CD4-positive, CD25-positive, alpha-beta regulatory T cell (primary cell): Measurements from ENCODE around the gene SLC25A15. TPM values are rescaled to one million over a fixed set of nuclear protein-coding genes. Genes with fewer than 3 reads are reported as not detected.
A peak's percentile ranks its signal among the peaks of the same experiment; 100 is the strongest.

Experiments
- ATAC-seq, 2 donors: fragments of 150-1000 bp; cut with Tn5 transposase; one replicate each; pipeline ENCODE4 v1.10.0; 2021; ENCODE audit warnings: low read depth in 2 of 2, moderate number of reproducible peaks in 2 of 2, moderate library complexity in 1 of 2
- DNase-seq, 3 donors: peaks; one replicate each; pipeline versions ENCODE4 v3.0.0 to v3.0.0-alpha.2; 2012 to 2022; ENCODE audit warnings: mixed read lengths in 1 of 3
- H3K27ac ChIP-seq: one replicate; pipeline ENCODE4 v1.7.0; 2013; ENCODE audit warnings: mild to moderate bottlenecking, low read length; ENCODE audit not compliant: insufficient read depth, poor library complexity, severe bottlenecking
- H3K27me3 ChIP-seq: one replicate; pipeline ENCODE4 v1.7.0; 2013; ENCODE audit warnings: low read length; ENCODE audit not compliant: control insufficient read depth, insufficient read depth
- H3K36me3 ChIP-seq: one replicate; pipeline ENCODE4 v1.7.0; 2013; ENCODE audit warnings: mild to moderate bottlenecking, low read length, moderate library complexity; ENCODE audit not compliant: control insufficient read depth, insufficient read depth
- H3K4me1 ChIP-seq: 2 replicates; pipeline ENCODE4 v1.7.0; 2013; ENCODE audit warnings: mild to moderate bottlenecking, low read length; ENCODE audit not compliant: insufficient read depth, control insufficient read depth, poor library complexity, severe bottlenecking
- H3K4me3 ChIP-seq: one replicate; pipeline ENCODE4 v1.7.0; 2013; ENCODE audit warnings: low read depth, mild to moderate bottlenecking, low read length, moderate library complexity
- H3K9me3 ChIP-seq, 2 experiments: 1 replicate in 1 of 2; 2 replicates in 1 of 2; pipeline ENCODE4 v1.7.0; 2013; ENCODE audit warnings: low read length in 2 of 2, mild to moderate bottlenecking in 1 of 2, moderate library complexity in 1 of 2; ENCODE audit not compliant: control insufficient read depth in 2 of 2
- H3K27ac Mint-ChIP-seq, 3 donors: one replicate each; pipeline ENCODE4 v1.8.0; 2020 to 2022; ENCODE audit warnings: mild to moderate bottlenecking in 3 of 3, mixed read lengths in 3 of 3, moderate library complexity in 2 of 3
- H3K27me3 Mint-ChIP-seq: one replicate; pipeline ENCODE4 v1.8.0; 2022; ENCODE audit warnings: mild to moderate bottlenecking, mixed read lengths
- H3K36me3 Mint-ChIP-seq: one replicate; pipeline ENCODE4 v1.8.0; 2020; ENCODE audit warnings: mixed read lengths
- H3K4me1 Mint-ChIP-seq, 4 donors: one replicate each; pipeline ENCODE4 v1.8.0; 2020 to 2022; ENCODE audit warnings: mixed read lengths in 4 of 4, mild to moderate bottlenecking in 1 of 4
- H3K4me3 Mint-ChIP-seq, 4 donors: one replicate each; pipeline ENCODE4 v1.8.0; 2020 to 2022; ENCODE audit warnings: mild to moderate bottlenecking in 4 of 4, mixed read lengths in 4 of 4, moderate library complexity in 3 of 4
- H3K9me3 Mint-ChIP-seq, 7 donors: one replicate each; pipeline ENCODE4 v1.8.0; 2020 to 2022; ENCODE audit warnings: mixed read lengths in 7 of 7, mild to moderate bottlenecking in 3 of 7, moderate library complexity in 2 of 7
- polyA plus RNA-seq, 4 donors: library from polyadenylated mRNA; unstranded; fragments of 300-500 nt; fragmentation: Illumina TruSeq; gene quantifications; one replicate each; pipeline ENCODE4 v1.2.3, GENCODE V29; 2021
- total RNA-seq: library from RNA; stranded (reverse); gene quantifications from one replicate; pipeline ENCODE4 v1.2.3, GENCODE V29; 2022

Gene SLC25A15
- total and polyA plus RNA-seq, 5 donors from 2014 or later = 3.9 to 13.3 (median 6.2) TPM

DNA sequence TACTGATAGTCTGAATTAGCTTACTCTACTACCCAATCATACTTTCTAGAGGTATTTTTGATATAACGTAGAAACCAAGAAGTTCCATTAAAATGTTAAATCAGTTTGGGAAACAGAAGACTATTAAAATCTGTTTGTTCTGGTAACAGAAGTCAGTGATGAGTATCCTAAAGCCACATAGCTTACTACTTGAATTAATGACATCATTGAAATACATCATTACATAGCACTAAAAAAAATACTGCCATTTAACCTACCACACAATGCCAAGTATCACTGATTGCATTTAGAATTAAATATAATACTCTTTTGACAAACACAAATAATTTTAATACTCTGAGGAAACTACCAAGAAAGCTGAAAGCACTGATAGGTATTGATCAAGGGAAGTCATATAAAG, 23.8 kb upstream of the SLC25A15 start:
- no peaks in the 10 kb centered on the region for H3K27me3 Mint-ChIP-seq
- no peak for ATAC-seq
- peak overlapping the region in 1 of 3 donors; percentile 52 for H3K27ac Mint-ChIP-seq
- DNase-seq = no peak
- Histone ChIP-seq H3K36me3 (peaks cover 25% of the 10 kb centered on the region), H3K9me3 (no peaks in the 10 kb centered on the region), H3K27me3 (no peaks in the 10 kb centered on the region), H3K27ac (peak overlapping the region; percentile 63), H3K4me3 (peak overlapping the region; percentile 21), H3K4me1 (peaks cover 24% of the 10 kb centered on the region)
- H3K9me3 Mint-ChIP-seq = no peaks in the 10 kb centered on the region
- peaks cover 30 to 70% (median 37%) of the 10 kb centered on the region in 4 donors for H3K4me1 Mint-ChIP-seq
- H3K4me3 Mint-ChIP-seq = no peak overlapping the region
- H3K36me3 Mint-ChIP-seq = peaks cover 22% of the 10 kb centered on the region

DNA sequence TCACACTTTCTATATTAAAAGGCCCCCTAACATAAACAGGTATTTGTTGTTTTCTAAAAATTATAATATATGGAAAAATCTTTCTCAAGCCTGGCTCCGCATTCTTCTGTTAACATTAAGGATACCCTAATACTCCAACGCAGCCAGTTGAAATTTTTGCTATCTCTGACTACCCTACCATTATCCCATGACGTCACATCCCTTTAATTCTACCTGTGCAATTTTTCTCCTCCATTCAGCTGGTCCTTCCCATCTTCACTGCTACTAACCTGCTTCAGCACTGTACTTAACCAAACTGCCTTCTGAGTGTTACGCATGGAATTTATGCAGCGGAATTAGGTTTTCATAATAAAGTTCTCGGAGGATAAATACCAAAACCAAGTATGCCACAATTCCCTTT, 19.4 kb upstream of the SLC25A15 start:
- no peak for ATAC-seq
- H3K27ac ChIP-seq = peak overlapping the region; percentile 85

DNA sequence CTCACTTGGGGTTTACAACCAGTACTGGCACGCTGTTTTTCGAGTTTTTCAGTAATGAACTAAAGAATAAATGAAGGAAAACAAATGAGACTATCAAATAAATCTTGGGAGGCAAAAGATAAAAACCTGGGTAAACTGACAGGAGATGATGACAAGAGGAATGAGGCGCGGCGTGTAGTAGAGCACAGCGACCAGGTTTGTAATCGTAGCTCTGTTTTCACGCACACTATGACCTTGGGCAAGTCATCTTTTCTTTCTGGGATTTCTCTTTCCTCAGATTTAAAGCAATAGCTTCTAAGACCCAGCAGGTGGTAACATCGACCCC, 18.8 kb upstream of the SLC25A15 start:
- Mint-ChIP-seq H3K4me3 (peak overlapping the region; percentile 97 to 99 (median 98)), H3K27me3 (peaks cover 6% of the 10 kb centered on the region), H3K9me3 (no peaks in the 10 kb centered on the region), H3K36me3 (no peaks in the 10 kb centered on the region), H3K27ac (peak overlapping the region; percentile 96 to 99 (median 97)), H3K4me1 (peaks cover 13 to 49% (median 20%) of the 10 kb centered on the region in 4 donors)
- DNase-seq (no peak), ATAC-seq (no peak)
- peaks cover 17% of the 10 kb centered on the region for H3K4me1 ChIP-seq
- H3K9me3 ChIP-seq = no peaks in the 10 kb centered on the region
- no peaks in the 10 kb centered on the region for H3K27me3 ChIP-seq
- H3K36me3 ChIP-seq = peaks cover 11% of the 10 kb centered on the region
- H3K27ac ChIP-seq = peak overlapping the region; percentile 85
- peak overlapping the region; percentile 98 for H3K4me3 ChIP-seq

More for the DNA sequence above, 19.4 kb upstream of the SLC25A15 start:
- Histone ChIP-seq H3K4me3 (peak overlapping the region; percentile 98), H3K9me3 (no peaks in the 10 kb centered on the region), H3K4me1 (peaks cover 22% of the 10 kb centered on the region), H3K27me3 (no peaks in the 10 kb centered on the region), H3K36me3 (peaks cover 15% of the 10 kb centered on the region)
- H3K4me3 Mint-ChIP-seq = peak overlapping the region; percentile 97 to 99 (median 98)
- no peak for DNase-seq
- no peaks in the 10 kb centered on the region for H3K36me3 Mint-ChIP-seq
- no peaks in the 10 kb centered on the region for H3K9me3 Mint-ChIP-seq
- peak overlapping the region; percentile 67 to 97 (median 84) for H3K27ac Mint-ChIP-seq
- H3K4me1 Mint-ChIP-seq = peaks cover 15 to 51% (median 23%) of the 10 kb centered on the region in 4 donors
- peaks cover 6% of the 10 kb centered on the region for H3K27me3 Mint-ChIP-seq

DNA sequence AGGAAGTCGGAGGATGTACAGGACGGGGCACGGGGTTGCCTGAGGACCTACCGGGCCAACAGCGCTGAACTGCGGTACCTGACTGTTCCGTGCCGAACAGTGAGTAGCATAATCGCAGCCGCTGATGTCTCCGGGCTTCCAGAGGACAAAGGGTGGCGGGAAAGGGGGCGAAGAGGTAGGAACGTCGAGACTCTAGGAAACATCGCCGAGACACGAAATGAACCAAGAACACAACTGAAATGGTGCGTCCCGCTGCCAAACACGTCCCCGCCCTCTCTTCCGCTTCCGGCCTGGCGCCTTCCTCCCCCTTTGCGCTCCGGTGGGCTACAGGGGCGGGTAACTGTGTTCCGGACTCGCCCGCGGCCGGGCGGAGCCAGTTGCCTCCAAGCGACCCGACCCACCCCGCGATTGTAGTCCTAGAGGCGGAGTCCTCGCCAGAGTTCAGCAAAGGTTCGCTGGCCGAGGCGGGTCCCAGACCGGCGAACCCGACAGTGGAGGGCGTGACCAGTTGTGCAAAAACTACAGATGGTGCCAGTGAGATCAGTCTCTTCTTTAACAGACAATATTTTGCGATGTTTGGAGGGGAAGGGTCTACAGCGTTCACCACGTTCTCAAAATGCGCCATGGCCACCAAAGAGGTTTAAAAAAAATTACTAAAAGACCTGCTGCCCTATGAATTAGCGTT, 18.3 kb upstream of the SLC25A15 start, which contains the start of gene MRPS31:
TSS of gene MRPS31 (minus strand) at position 257 of the 685 bp plus-strand sequence. CDS start at position 203, 54 bp downstream.
- H3K27me3 Mint-ChIP-seq = peaks cover 6% of the 10 kb centered on the region
- peak; percentile 90 to 98 (median 92) for DNase-seq
- H3K36me3 ChIP-seq = peaks cover 7% of the 10 kb centered on the region
- peak within 1 kb of the TSS; percentile 97 to 99 (median 98) for H3K4me3 Mint-ChIP-seq
- no peaks in the 10 kb centered on the region for H3K9me3 Mint-ChIP-seq
- ATAC-seq = peak; percentile 96 to 98
- no peaks in the 10 kb centered on the region for H3K36me3 Mint-ChIP-seq
- peaks cover 14 to 49% (median 23%) of the 10 kb centered on the region in 4 donors for H3K4me1 Mint-ChIP-seq
- H3K27ac ChIP-seq = peak within 1 kb of the TSS; percentile 85
- peaks cover 22% of the 10 kb centered on the region for H3K4me1 ChIP-seq
- H3K27ac Mint-ChIP-seq = peak within 1 kb of the TSS; percentile 96 to 99 (median 97)
- no peaks in the 10 kb centered on the region for H3K9me3 ChIP-seq
- H3K4me3 ChIP-seq = peak within 1 kb of the TSS; percentile 98
- no peaks in the 10 kb centered on the region for H3K27me3 ChIP-seq

DNA sequence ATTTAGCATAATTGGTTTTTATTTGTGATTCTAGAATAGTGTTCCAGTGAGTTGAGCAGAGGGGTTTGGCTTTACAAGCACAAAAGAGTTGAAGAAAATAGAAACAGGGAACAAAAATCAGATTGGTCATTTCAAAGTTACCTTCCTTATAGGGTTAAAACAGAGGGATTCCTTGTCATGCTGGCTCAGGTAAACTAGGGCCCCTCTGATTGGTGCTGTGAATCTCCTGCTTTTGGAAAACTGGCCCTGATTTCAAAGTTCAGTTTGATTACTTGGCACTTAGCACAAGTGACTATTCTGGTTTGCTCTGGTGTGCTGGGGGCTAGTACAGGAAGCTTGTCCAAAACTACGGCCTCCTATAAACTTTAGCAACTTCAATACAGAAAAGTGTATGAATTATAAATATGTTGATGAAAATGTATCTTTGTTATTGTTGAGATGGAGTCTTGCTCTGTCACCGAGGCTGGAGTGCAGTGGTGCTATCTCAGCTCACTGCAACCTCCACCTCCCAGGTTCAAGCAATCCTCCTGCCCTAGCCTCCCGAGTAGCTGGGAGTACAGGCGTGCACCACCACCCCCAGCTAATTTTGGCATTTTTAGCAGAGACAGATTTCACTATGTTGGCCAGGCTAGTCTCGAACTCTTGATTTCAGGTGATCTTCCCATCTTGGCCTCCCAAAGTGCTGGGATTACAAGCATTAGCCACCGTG, 16.5 kb upstream of the SLC25A15 start:
- Histone ChIP-seq H3K9me3 (no peaks in the 10 kb centered on the region), H3K36me3 (no peaks in the 10 kb centered on the region), H3K4me1 (peaks cover 37% of the 10 kb centered on the region), H3K4me3 (no peak overlapping the region), H3K27me3 (no peaks in the 10 kb centered on the region), H3K27ac (no peak overlapping the region)
- Mint-ChIP-seq H3K4me1 (peaks cover 25 to 54% (median 33%) of the 10 kb centered on the region in 4 donors), H3K27ac (no peak overlapping the region), H3K36me3 (no peaks in the 10 kb centered on the region), H3K4me3 (peak overlapping the region; percentile 58 to 97 (median 68)), H3K27me3 (peaks cover 6% of the 10 kb centered on the region), H3K9me3 (no peaks in the 10 kb centered on the region)
- ATAC-seq (no peak), DNase-seq (no peak)

DNA sequence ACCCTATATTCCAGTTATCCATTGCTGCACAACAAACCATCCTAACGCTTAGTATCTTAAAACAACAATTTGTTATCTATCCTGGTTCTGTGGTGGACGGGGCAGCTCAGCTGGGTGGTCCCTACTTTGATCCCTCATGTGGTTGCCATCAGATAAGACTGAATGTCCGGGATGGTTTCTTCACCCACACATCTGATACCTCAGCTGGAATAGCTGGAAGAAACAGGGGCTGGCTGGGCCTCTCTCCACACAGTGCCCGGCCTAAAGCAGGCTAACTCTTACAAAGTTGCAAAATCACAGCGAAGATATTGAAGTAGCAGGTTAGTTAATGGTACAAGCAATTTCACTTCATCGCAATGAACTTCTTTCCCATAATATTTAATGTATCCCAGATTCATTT, 14.7 kb upstream of the SLC25A15 start:
- H3K36me3 Mint-ChIP-seq = no peaks in the 10 kb centered on the region
- H3K4me3 Mint-ChIP-seq = no peak overlapping the region
- ATAC-seq = no peak
- no peak for DNase-seq
- Histone ChIP-seq H3K27ac (no peak overlapping the region), H3K27me3 (no peaks in the 10 kb centered on the region), H3K4me1 (peaks cover 31% of the 10 kb centered on the region), H3K36me3 (no peaks in the 10 kb centered on the region), H3K9me3 (no peaks in the 10 kb centered on the region), H3K4me3 (no peak overlapping the region)
- H3K4me1 Mint-ChIP-seq = peaks cover 27 to 52% (median 29%) of the 10 kb centered on the region in 4 donors
- no peak overlapping the region for H3K27ac Mint-ChIP-seq
- peaks cover 6% of the 10 kb centered on the region for H3K27me3 Mint-ChIP-seq
- no peaks in the 10 kb centered on the region for H3K9me3 Mint-ChIP-seq

DNA sequence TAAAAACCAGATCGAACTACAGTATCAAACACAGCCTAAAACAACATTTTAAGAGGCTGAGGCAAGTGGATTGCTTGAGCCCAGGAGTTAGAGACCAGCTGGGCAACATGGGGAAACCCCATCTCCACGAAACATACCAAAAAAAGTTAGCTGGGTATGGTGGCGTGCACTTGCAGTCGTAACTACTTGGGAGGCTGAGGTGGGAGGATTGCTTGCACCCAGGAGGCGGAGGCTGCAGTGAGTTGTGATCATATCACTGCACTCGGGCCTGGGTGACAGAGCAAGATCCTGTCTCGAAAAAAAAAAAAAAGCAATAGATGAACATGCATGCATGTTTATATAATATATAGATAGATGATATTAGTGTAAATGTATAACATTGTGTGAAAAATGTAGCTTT, 13.2 kb upstream of the SLC25A15 start:
- peak in 1 of 3 donors; percentile 60 for DNase-seq
- peak overlapping the region; percentile 85 to 89 (median 88) for H3K4me3 Mint-ChIP-seq
- H3K27me3 Mint-ChIP-seq = peaks cover under 1% of the 10 kb centered on the region
- peaks cover 23% of the 10 kb centered on the region for H3K4me1 ChIP-seq
- no peaks in the 10 kb centered on the region for H3K9me3 Mint-ChIP-seq
- peak in 1 of 2 donors; percentile 6 for ATAC-seq
- H3K27ac Mint-ChIP-seq = peak overlapping the region; percentile 96 to 98 (median 97)
- H3K4me3 ChIP-seq = peak overlapping the region; percentile 73
- H3K27me3 ChIP-seq = no peaks in the 10 kb centered on the region
- no peaks in the 10 kb centered on the region for H3K36me3 Mint-ChIP-seq
- no peaks in the 10 kb centered on the region for H3K9me3 ChIP-seq
- H3K4me1 Mint-ChIP-seq = peaks cover 16 to 36% (median 24%) of the 10 kb centered on the region in 4 donors
- H3K27ac ChIP-seq = peak overlapping the region; percentile 89
- no peaks in the 10 kb centered on the region for H3K36me3 ChIP-seq
